Islet precursor cell (in vitro differentiated cells): ENCODE results near the gene ERCC4.

Experiments used
- DNase-seq: peaks from one replicate; pipeline ENCODE4 v3.0.0-alpha.2; 2018

Gene ERCC4

DNA sequence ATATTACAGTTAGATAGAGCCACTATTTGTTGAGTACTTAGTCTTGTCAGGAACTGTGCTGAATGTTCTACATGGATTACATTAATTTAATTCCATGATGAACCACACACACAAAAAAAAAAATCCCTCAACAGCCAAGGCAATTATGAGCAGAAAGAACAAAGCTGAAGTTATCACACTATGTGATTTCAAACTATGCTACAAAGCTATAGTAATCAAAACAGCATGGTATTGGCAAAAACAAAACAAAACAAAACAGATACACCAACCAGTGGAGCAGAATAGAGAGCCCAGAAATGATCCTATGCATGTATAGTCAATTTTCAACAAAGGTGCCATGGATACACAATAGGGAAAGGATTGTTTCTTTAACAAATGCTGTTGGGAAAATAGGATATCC is 8.1 kb upstream of the ERCC4 start:
- no peak for DNase-seq

DNA sequence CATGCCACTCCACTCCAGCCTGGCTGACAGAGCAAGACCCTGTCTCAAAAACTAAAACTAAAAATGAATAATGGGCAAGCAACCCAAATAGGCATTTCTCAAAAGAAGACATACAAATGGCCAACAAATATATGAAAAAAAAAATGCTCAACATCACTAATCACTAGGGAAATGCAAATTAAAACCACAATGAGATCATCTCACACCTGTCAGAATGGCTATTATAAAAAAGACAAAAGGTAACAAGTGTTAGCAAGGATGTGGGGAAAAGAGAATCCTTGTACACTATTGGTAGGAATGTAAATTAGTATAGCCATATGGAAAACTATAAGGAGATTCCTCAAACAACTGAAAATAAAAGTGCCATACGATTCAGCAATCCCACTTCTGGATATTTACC is 7.1 kb upstream of the ERCC4 start:
- DNase-seq, result no peak

GRCh38 chr16:13913374-13914292 is 6.3 kb upstream of the ERCC4 start:
- no peak for DNase-seq

DNA sequence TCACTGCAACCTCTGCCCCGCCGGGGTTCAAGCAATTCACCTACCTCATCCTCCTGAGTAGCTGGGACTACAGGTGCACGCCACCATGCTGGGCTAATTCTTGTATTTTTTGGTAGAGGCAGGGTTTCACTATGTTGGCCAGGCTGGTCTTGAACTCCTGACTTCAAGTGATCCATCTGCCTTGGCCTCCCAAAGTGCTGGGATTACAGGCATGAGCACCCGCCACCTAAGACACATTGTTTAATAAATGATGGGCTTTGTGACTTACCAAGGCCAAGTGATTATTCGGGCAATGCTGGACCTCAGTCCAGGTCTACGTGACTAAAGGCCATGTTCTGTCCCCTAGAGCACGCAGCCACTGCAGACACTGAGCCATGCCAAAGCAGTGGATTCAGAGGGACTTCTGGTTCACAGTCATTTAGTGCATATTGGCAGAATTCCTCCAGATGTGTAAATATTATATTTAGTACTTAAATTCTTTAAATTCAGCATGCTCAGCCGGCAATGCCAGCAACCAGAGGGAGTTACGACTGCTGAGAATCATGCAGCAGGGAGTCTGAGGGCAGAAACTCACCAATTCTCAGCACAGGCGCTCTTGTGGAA is 4.8 kb upstream of the ERCC4 start:
- no peak for DNase-seq

DNA sequence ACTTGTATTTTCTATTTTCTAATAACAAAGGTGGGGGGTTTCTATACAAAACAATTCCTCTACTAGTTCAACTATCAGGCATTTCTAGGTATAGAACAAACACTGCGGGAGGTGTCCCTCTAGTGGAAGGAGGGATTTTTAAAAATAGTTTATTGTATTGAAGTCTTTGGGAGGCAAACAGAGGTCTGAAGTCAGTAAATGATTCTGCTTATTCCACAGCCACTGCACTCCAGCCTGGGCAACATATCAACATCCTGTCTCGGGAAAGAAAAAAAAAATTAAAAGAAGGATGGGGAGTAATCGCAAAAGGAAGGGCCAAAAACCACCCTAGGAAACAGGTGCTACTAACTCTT is 648 bp upstream of the ERCC4 start:
- DNase-seq, result no peak

DNA sequence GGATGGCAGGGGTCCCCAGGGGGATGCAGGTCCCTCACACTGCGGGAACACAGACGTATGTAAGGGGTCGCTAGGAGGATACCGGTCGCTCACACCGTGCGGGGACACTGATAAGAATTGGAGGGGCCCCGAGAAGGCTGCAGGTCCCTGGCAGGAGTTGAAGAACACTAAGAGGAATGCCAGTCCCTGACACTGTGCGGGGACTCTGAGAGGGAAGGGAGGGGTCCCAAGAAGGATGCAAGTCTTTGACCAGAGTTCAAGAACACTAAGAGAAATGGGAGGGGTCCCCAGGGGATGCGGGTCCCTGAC is 510 bp downstream of the ERCC4 start:
- no peak for DNase-seq

DNA sequence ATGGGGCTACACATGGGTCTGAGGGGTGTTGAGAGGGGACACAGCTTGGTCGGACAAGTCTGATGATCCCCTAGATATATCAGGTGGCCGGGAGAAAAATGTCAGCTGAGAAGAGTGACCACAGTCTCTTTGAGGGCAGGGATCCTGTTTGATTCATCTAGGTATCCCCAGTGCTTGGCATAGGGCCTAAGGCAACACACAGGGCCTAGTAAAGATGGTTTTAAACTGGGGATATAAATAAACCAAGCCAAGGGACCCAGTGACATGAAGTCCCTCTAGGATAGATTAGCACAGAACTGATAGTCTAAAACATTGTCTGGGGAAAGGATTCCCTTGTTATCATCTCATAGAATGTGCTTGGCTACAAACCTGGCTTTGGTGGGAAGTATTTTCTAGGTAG is 1.4 kb downstream of the ERCC4 start:
- no peak for DNase-seq

DNA sequence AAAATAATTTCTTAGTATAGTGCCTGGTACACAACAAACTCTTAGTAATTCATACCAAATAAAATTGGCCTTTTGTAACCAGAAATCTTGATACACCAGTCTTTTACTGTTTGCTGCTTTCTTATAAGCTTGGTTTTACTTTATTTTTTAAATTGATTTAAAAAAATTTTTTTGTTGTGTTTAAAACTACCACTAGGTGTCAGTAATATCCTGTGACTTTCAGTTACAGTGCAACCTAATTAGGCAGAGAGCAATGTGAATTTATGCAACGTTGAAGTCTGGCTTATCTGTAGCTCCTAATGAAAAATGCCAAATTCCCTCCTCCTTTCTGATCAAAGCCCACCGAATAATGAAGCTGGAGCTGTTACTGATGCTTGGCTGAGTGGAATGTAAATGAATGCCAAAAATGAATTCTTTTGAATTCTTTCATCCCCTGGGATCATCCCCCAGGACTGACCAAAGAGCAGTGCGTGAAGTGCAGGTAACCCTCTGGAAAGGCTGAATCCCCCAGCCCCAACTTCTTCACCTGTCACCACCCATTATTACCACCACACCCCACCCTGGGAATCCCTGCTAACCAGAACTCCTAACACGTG is 3.8 kb downstream of the ERCC4 start:
- no peak for DNase-seq

DNA sequence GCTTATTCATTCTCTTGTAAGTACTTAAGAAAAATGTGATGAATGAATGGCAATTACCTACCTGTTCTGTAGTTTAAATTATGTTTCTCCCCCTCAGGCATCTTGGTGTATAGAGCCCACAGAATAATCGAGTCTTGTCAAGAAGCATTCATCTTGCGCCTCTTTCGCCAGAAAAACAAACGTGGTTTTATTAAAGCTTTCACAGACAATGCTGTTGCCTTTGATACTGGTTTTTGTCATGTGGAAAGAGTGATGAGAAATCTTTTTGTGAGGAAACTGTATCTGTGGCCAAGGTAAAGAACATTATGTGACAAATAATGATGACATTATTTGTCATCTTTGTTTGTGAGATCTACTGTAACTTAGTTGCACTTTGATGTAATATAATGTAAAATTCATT is 6.5 kb downstream of the ERCC4 start:
- DNase-seq, result no peak

- no peak for DNase-seq
Measured at GRCh38 chr16:13926891-13927290, 6.9 kb downstream of the ERCC4 start.

DNA sequence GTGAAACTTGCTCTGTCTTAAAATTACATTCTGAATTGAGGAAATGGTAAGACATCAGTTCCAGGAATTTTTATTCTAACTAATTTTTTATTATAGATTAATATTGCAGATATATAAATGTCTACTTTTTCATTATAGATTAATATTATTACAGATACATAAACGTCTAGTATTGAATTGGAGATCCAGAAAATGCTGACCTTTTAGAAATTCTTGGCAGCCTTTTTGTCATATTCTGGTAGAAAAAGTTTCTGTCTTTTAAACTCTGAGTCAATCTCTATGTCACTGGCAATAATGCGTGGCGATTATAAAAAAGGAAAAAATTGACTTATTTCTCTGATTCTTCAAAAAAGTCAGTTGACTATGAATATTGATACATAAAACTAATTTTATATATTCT is 8.7 kb downstream of the ERCC4 start:
- no peak for DNase-seq

DNA sequence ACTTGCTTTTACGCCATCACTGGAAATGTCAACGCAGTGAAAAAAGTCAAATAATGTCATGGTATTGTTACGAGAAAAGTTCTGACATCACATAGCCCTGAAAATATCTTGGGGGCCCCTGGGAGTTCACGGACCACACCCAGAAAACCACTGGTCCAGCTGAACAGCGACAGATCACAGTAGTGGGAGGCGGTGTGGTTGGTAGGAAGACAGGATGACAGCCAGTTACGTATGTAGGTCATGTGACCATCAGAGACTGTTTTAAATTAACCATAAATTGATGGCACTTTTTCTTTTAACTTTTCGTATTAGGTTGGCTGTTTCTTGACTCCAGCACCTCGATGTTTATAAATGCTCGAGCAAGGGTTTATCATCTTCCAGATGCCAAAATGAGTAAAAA is 11.9 kb downstream of the ERCC4 start:
- no peak for DNase-seq

DNA sequence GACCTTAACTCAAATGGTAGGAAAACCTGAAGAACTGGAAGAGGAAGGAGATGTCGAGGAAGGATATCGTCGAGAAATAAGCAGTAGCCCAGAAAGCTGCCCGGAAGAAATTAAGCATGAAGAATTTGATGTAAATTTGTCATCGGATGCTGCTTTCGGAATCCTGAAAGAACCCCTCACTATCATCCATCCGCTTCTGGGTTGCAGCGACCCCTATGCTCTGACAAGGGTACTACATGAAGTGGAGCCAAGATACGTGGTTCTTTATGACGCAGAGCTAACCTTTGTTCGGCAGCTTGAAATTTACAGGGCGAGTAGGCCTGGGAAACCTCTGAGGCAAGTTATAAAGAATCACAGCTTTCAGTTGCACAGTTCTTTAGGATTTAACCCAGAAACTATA is 15.5 kb downstream of the ERCC4 start:
- no peak for DNase-seq

DNA sequence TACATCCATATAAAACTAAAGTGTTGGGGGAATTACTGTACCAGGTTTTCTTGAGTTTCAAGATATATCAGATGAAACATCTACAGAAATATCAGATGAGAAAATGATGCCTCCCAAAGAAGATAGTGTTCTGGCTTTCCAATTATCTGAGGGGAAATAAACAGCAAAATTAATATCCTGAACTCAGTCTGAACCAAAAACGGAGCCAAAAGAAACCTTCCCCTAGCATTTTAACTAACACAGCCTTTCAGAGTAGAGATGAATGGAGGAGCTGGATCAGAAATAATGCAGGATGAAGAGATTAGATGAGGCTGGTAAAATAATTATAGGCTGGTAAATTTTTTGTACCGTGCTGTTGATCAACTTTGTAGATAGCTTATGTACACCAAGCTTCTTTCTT is 16.2 kb downstream of the ERCC4 start:
- DNase-seq, result no peak

DNA sequence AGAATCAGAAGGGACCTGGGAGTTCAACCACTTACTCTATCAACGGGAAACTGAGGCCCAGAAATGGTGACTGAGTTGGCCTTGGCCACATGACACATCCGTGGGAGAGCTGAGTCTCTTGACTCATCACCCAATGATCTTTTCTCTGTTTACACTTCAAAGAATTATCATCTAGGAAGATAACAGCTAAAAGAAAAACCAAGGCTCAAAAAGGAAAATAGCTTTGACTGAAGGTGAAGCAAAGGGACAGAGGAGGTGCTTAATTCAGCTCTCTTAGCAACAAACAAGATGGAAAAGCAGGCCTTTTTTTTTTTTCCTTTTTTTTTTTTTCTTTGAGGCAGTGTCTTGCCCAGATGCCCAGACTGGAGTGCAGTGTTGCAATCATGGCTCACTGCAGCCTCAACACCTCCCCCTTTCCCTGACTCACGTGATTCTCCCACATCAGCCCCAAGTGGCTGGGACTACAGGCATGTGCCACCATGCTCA is 16.7 kb downstream of the ERCC4 start:
- DNase-seq, result no peak

GRCh38 chr16:13937411-13937810 is 17.5 kb downstream of the ERCC4 start:
- no peak for DNase-seq

GRCh38 chr16:13938480-13938879 is 18.5 kb downstream of the ERCC4 start:
- DNase-seq, result no peak

DNA sequence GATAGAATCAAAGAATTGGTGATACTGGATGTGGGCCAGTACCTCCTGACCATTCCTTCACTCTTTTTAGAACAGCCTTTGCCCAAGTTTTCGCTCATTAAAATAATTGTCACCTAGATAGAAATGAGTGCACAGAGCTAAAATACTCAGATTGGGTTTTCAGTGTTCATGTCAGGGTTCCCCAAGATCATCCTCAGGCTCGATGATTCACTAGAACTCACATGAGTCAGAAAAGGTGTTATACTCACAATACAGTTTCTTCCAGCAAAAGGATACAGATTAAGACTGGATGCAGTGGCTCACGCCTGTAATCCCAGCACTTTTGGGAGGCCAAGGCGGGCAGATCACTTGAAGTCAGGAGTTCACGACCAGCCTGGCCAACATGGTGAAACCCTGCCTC is 19.9 kb downstream of the ERCC4 start:
- DNase-seq, result no peak

- DNase-seq, result no peak
Measured at GRCh38 chr16:13940397-13940933, 20.5 kb downstream of the ERCC4 start.

- DNase-seq, result no peak
Measured at GRCh38 chr16:13944816-13945215, 24.9 kb downstream of the ERCC4 start.

DNA sequence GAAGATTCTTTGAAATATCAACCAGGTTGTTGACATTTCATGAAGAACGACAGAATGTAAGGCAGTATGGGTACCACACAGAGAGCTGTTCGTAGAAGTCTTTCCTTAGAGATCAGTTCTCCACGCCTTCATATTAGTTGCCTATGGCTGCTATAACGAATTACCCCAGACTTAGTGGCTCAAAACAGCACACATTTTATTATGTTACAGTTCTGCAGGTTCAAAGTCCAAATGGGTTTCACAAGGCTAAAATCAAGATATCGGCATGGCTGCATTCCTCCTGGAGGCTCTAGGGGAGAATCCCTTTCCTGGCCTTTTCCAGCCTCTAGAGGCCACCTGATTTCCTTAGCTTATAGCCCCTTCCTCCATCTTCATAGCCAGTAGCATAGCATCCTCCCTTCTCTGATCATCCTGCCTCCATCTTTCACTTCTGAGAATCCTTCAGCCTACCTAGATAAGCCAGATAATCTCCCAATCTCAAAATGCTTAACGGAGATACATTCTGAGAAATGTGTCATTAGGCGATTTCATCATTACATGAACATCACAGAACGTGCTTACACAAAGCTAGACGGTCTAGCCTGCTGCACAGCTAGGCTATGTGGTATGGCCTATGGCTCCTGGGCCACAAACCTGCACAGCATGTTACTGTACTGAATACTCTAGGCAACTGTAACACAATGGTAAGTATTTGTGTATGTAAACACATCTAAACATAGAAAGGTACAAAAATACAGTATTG is 26.0 kb downstream of the ERCC4 start:
- DNase-seq, result no peak

DNA sequence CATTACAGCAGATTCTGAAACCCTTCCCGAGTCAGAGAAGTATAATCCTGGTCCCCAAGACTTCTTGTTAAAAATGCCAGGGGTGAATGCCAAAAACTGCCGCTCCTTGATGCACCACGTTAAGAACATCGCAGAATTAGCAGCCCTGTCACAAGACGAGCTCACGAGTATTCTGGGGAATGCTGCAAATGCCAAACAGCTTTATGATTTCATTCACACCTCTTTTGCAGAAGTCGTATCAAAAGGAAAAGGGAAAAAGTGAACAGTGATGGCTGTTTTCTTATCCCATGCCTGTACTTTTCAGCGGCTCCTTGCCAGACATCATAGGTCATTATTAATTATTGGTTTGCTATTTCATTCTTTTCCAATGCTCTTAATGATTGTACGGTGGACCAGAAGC is 28.1 kb downstream of the ERCC4 start:
- DNase-seq, result no peak

DNA sequence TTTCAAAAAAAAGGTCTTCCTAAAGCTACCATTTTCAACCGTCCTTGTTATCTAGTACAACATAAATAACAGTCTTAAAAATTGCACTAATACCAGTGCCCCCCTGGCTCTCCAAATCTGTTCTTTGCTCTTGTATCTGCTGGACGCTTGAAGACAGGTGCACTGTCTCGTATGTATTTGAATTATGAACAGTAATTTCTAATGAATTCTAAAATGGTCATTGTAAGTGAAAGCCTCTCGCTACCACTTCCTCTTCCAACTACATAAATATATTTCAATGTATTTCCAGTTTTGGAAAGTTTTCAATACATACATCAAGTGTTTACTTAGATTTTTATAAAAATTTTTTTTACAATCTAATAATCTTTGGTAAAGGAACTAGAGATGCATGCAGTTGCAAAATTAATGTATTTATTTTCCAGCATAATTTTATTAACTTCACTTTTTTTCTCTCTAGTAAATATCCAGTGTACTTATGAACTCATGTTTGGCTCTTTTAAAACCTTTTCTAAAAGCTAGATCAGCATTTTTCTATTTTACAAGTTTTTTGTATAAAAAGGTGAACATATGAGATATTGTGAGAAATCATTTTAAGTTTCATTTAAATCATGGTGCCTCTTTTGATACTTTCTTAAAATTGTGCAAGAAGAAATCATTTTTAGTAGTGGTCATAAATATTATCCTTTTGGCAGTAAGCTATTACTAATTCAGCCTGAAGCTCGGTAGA is 31.0 kb downstream of the ERCC4 start:
- DNase-seq, result no peak
